Activated CD8-positive, alpha-beta T cell treated with anti-CD3 and anti-CD28 coated beads, Interleukin-2, amount 10 ng/mL, durations not matched to agents 7 days and 5 days (primary cell): ENCODE data around the gene MSLN. TPM values are rescaled to one million over a fixed set of nuclear protein-coding genes. Genes with fewer than 3 reads are reported as not detected.
"Not testable (repeated sequence)": the region's sequence is repeated elsewhere in the genome, so short reads cannot be mapped to it uniquely, and the experiment has no call there.

Source experiments
- ATAC-seq: fragments of 150-1000 bp; cut with Tn5 transposase; one replicate; pipeline ENCODE4 v1.10.0; 2021; ENCODE audit warnings: moderate library complexity
- CTCF ChIA-PET: fragments of 350-600 bp; sonication (Branson Sonifier 250); formaldehyde crosslinking; loops from one replicate; lab custom pipeline; 2021; ENCODE audit warnings: antibody characterized with exemption; lab: Charles Lee
- POLR2A ChIA-PET: fragments of 350-600 bp; sonication (Branson Sonifier 250); formaldehyde crosslinking; loops from one replicate; lab custom pipeline; 2021; ENCODE audit warnings: antibody characterized with exemption; lab: Charles Lee
- DNase-seq: peaks from one replicate; pipeline ENCODE4 v3.0.0-alpha.2; 2020
- H3K27ac Mint-ChIP-seq: one replicate; pipeline ENCODE4 v1.8.0; 2021; ENCODE audit warnings: mild to moderate bottlenecking, mixed read lengths
- H3K27me3 Mint-ChIP-seq: one replicate; pipeline ENCODE4 v1.8.0; 2021; ENCODE audit warnings: low read depth, mixed read lengths
- H3K36me3 Mint-ChIP-seq: one replicate; pipeline ENCODE4 v1.8.0; 2021; ENCODE audit warnings: low read depth, mixed read lengths
- H3K4me1 Mint-ChIP-seq: one replicate; pipeline ENCODE4 v1.8.0; 2021; ENCODE audit warnings: low read depth, mixed read lengths
- H3K4me3 Mint-ChIP-seq: one replicate; pipeline ENCODE4 v1.8.0; 2021; ENCODE audit warnings: mild to moderate bottlenecking, mixed read lengths
- H3K9me3 Mint-ChIP-seq: one replicate; pipeline ENCODE4 v1.8.0; 2022; ENCODE audit warnings: mixed read lengths; ENCODE audit not compliant: insufficient read depth
- total RNA-seq, 2 experiments: library from RNA; stranded (reverse); gene quantifications; one replicate each; pipeline ENCODE4 v1.2.3, GENCODE V29; 2021

The MSLN gene
- total RNA-seq, 2 experiments from 2014 or later: not detected

GRCh38 chr16:772959-773358 lies 12.4 kb downstream of the MSLN start:
- POLR2A ChIA-PET: interaction anchor here (0.6 kb wide), 1 partner anchor 94 kb away, joined by 4 read pairs; no protein-coding TSS in a partner anchor
- no peaks in the 10 kb centered on the region for H3K27me3 Mint-ChIP-seq
- H3K36me3 Mint-ChIP-seq: no peaks in the 10 kb centered on the region
- CTCF ChIA-PET: no interaction called here
- no peaks in the 10 kb centered on the region for H3K4me1 Mint-ChIP-seq
- DNase-seq: no peak
- no peak overlapping the region for H3K4me3 Mint-ChIP-seq
- H3K27ac Mint-ChIP-seq: no peak overlapping the region
- no peak for ATAC-seq
- no peaks in the 10 kb centered on the region for H3K9me3 Mint-ChIP-seq

- ChIA-PET POLR2A (no interaction called here), CTCF (no interaction called here)
- Mint-ChIP-seq H3K4me3 (no peak overlapping the region), H3K27ac (no peak overlapping the region), H3K9me3 (no peaks in the 10 kb centered on the region), H3K36me3 (no peaks in the 10 kb centered on the region), H3K4me1 (no peaks in the 10 kb centered on the region), H3K27me3 (no peaks in the 10 kb centered on the region)
- ATAC-seq (no peak), DNase-seq (no peak)
Observed at GRCh38 chr16:774086-775001, 13.8 kb downstream of the MSLN start.

- Mint-ChIP-seq H3K27ac (no peak overlapping the region), H3K36me3 (no peaks in the 10 kb centered on the region), H3K4me1 (no peaks in the 10 kb centered on the region), H3K4me3 (no peak overlapping the region), H3K27me3 (no peaks in the 10 kb centered on the region), H3K9me3 (no peaks in the 10 kb centered on the region)
- ChIA-PET POLR2A (no interaction called here), CTCF (no interaction called here)
- no peak for DNase-seq
- no peak for ATAC-seq
Observed at GRCh38 chr16:775236-775796, 14.8 kb downstream of the MSLN start.

GRCh38 chr16:776298-776697 lies 15.8 kb downstream of the MSLN start:
- not testable (repeated sequence) for H3K36me3 Mint-ChIP-seq, ATAC-seq, H3K4me1 Mint-ChIP-seq, H3K4me3 Mint-ChIP-seq, H3K9me3 Mint-ChIP-seq, H3K27ac Mint-ChIP-seq, DNase-seq, H3K27me3 Mint-ChIP-seq
- ChIA-PET POLR2A (interaction anchor here (0.7 kb wide), 1 partner anchor 9 kb away, joined by 3 read pairs; no protein-coding TSS in a partner anchor), CTCF (interaction anchor here (1.6 kb wide), 1 partner anchor 9 kb away, joined by 5 read pairs; no protein-coding TSS in a partner anchor)

GRCh38 chr16:776824-777223 lies 16.3 kb downstream of the MSLN start:
- Mint-ChIP-seq H3K4me1 (no peaks in the 10 kb centered on the region), H3K27ac (no peak overlapping the region), H3K27me3 (no peaks in the 10 kb centered on the region), H3K36me3 (no peaks in the 10 kb centered on the region), H3K4me3 (no peak overlapping the region), H3K9me3 (no peaks in the 10 kb centered on the region)
- ATAC-seq (no peak), DNase-seq (no peak)
- POLR2A ChIA-PET: interaction anchor here (0.6 to 0.7 kb wide), 2 partner anchors 9 to 22 kb away, joined by 3 to 4 read pairs; no protein-coding TSS in a partner anchor
- CTCF ChIA-PET: interaction anchor here (1.6 kb wide), 1 partner anchor 8 kb away, joined by 5 read pairs; no protein-coding TSS in a partner anchor

GRCh38 chr16:777826-778225 lies 17.3 kb downstream of the MSLN start:
- Mint-ChIP-seq H3K27ac (no peak overlapping the region), H3K36me3 (no peaks in the 10 kb centered on the region)

GRCh38 chr16:778447-778846 lies 17.9 kb downstream of the MSLN start:
- Mint-ChIP-seq H3K4me1 (no peaks in the 10 kb centered on the region), H3K36me3 (no peaks in the 10 kb centered on the region), H3K27me3 (no peaks in the 10 kb centered on the region), H3K9me3 (no peaks in the 10 kb centered on the region), H3K27ac (no peak overlapping the region), H3K4me3 (no peak overlapping the region)
- ATAC-seq (no peak), DNase-seq (no peak)
- ChIA-PET CTCF (no interaction called here), POLR2A (no interaction called here)

More at GRCh38 chr16:777826-778225, 17.3 kb downstream of the MSLN start:
- H3K4me3 Mint-ChIP-seq: no peak overlapping the region
- no peaks in the 10 kb centered on the region for H3K27me3 Mint-ChIP-seq
- no peaks in the 10 kb centered on the region for H3K4me1 Mint-ChIP-seq
- ChIA-PET CTCF (no interaction called here), POLR2A (no interaction called here)
- H3K9me3 Mint-ChIP-seq: no peaks in the 10 kb centered on the region
- DNase-seq (no peak), ATAC-seq (no peak)

- no peaks in the 10 kb centered on the region for H3K27me3 Mint-ChIP-seq
- H3K4me3 Mint-ChIP-seq: no peak overlapping the region
- DNase-seq: no peak
- no peak overlapping the region for H3K27ac Mint-ChIP-seq
- no peak for ATAC-seq
- H3K36me3 Mint-ChIP-seq: no peaks in the 10 kb centered on the region
- H3K9me3 Mint-ChIP-seq: no peaks in the 10 kb centered on the region
- ChIA-PET CTCF (no interaction called here), POLR2A (no interaction called here)
- no peaks in the 10 kb centered on the region for H3K4me1 Mint-ChIP-seq
Observed at GRCh38 chr16:778909-779527, 18.5 kb downstream of the MSLN start.

- Mint-ChIP-seq H3K27ac (no peak overlapping the region), H3K27me3 (no peaks in the 10 kb centered on the region), H3K9me3 (no peaks in the 10 kb centered on the region), H3K4me3 (no peak overlapping the region), H3K36me3 (no peaks in the 10 kb centered on the region), H3K4me1 (no peaks in the 10 kb centered on the region)
- CTCF ChIA-PET: no interaction called here
- ATAC-seq: no peak
- POLR2A ChIA-PET: no interaction called here
- no peak for DNase-seq
Observed at GRCh38 chr16:779561-779960, 19.0 kb downstream of the MSLN start.

- Mint-ChIP-seq H3K9me3 (no peaks in the 10 kb centered on the region), H3K36me3 (peaks cover 3% of the 10 kb centered on the region), H3K4me3 (no peak overlapping the region), H3K4me1 (peaks cover 4% of the 10 kb centered on the region), H3K27me3 (no peaks in the 10 kb centered on the region), H3K27ac (no peak overlapping the region)
- DNase-seq: no peak
- ChIA-PET POLR2A (no interaction called here), CTCF (interaction anchor here (1.2 kb wide), 1 partner anchor 68 kb away, joined by 6 read pairs; no protein-coding TSS in a partner anchor)
- ATAC-seq: no peak
Observed at GRCh38 chr16:780296-780695, 19.8 kb downstream of the MSLN start.

- Mint-ChIP-seq H3K27ac (no peak overlapping the region), H3K4me1 (peaks cover 6% of the 10 kb centered on the region), H3K27me3 (no peaks in the 10 kb centered on the region), H3K36me3 (peaks cover 4% of the 10 kb centered on the region), H3K9me3 (no peaks in the 10 kb centered on the region), H3K4me3 (no peak overlapping the region)
- CTCF ChIA-PET: interaction anchor here (1.2 kb wide), 1 partner anchor 69 kb away, joined by 6 read pairs; no protein-coding TSS in a partner anchor
- ATAC-seq: no peak
- POLR2A ChIA-PET: no interaction called here
- no peak for DNase-seq
Observed at GRCh38 chr16:781346-782010, 20.9 kb downstream of the MSLN start.
